Adrenal gland (tissue), 5 donors: Measurements from ENCODE around the gene ACADL.

Source experiments
- POLR2A ChIP-seq, 2 donors: fragments of 450-650 bp; IDR thresholded peaks; one replicate each; pipeline ENCODE4 v1.6.1; 2017; ENCODE audit warnings: antibody characterized with exemption in 2 of 2, mild to moderate bottlenecking in 2 of 2, moderate library complexity in 1 of 2
- TF ChIP-seq, protein P1 (sequence below), 6 experiments: fragments of 450-650 bp in 4 of 6; fragments of 200-600 bp in 2 of 6; sonication (generic) in 1 of 6; IDR thresholded peaks; 1 replicate in 5 of 6; 2 replicates in 1 of 6; pipeline versions ENCODE4 v1.5.1 to v1.8.0; 2016 to 2021; ENCODE audit warnings: antibody characterized with exemption in 6 of 6, mild to moderate bottlenecking in 2 of 6, moderate library complexity in 1 of 6
- donor health status: DM: no; HTN: no; CAD: no.

- TF ChIP-seq, protein P1, sequence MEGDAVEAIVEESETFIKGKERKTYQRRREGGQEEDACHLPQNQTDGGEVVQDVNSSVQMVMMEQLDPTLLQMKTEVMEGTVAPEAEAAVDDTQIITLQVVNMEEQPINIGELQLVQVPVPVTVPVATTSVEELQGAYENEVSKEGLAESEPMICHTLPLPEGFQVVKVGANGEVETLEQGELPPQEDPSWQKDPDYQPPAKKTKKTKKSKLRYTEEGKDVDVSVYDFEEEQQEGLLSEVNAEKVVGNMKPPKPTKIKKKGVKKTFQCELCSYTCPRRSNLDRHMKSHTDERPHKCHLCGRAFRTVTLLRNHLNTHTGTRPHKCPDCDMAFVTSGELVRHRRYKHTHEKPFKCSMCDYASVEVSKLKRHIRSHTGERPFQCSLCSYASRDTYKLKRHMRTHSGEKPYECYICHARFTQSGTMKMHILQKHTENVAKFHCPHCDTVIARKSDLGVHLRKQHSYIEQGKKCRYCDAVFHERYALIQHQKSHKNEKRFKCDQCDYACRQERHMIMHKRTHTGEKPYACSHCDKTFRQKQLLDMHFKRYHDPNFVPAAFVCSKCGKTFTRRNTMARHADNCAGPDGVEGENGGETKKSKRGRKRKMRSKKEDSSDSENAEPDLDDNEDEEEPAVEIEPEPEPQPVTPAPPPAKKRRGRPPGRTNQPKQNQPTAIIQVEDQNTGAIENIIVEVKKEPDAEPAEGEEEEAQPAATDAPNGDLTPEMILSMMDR (IDR thresholded peaks at IDR 0.05): no peak
- no peak for TF ChIP-seq POLR2A (IDR thresholded peaks at IDR 0.05)
These were observed 15.1 kb downstream of the ACADL start for GRCh38 chr2:210210185-210210584.
